ENCODE results near the gene FNDC1.

DNA sequence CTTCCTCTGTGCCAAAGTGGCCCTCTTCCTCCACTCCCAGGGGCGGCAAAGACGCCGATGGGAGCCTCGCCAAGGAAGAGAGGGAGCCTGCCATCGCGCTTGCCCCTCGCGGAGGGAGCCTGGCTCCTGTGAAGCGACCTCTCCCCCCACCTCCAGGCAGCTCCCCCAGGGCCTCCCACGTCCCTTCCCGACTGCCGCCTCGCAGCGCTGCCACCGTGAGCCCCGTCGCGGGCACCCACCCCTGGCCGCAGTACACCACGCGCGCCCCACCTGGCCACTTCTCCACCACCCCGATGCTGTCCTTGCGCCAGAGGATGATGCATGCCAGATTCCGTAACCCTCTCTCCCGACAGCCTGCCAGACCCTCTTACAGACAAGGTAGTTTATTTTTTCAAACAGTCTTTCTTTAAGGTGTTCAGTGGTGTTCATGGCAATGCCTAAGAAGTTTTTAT lies 64.9 kb downstream of the FNDC1 start:
- no peak for TF ChIP-seq CTCF (IDR thresholded peaks at IDR 0.05 in 2 of 3, conservative IDR thresholded peaks at IDR 0.05 in 1 of 3; ENCODE audit: control insufficient read depth in 2 of 3, extremely low read depth in 1 of 3, insufficient read depth in 1 of 3, low read depth in 3 of 3, low read length in 3 of 3)
- no peak for TF ChIP-seq HDGF (IDR thresholded peaks at IDR 0.05)
- TF ChIP-seq HCFC1 (IDR thresholded peaks at IDR 0.05; ENCODE audit: low read length), result no peak
